Smooth muscle cell (in vitro differentiated cells): ENCODE measurements around the gene TRAFD1. TPM values are rescaled to one million over a fixed set of nuclear protein-coding genes. Genes with fewer than 3 reads are reported as not detected.

Experiments
- DNase-seq: peaks from one replicate; lab custom pipeline; 2025; ENCODE audit not compliant: unreplicated experiment; lab: John Stamatoyannopoulos, UW
- H2AFZ ChIP-seq: fragments of 200-600 bp; sonication (generic); 2 replicates; pipeline ENCODE4 v1.6.0; 2016; ENCODE audit warnings: antibody characterized with exemption, low read depth, mild to moderate bottlenecking
- H3F3A ChIP-seq: fragments of 200-600 bp; sonication (generic); 2 replicates; pipeline ENCODE4 v1.6.0; 2017; ENCODE audit warnings: antibody characterized with exemption, low read depth
- H3K27ac ChIP-seq: fragments of 200-600 bp; sonication (generic); 2 replicates; pipeline ENCODE4 v1.5.1; 2016; ENCODE audit warnings: low read depth, mild to moderate bottlenecking
- H3K27me3 ChIP-seq: fragments of 200-600 bp; sonication (generic); 2 replicates; pipeline ENCODE4 v1.6.1; 2016; ENCODE audit warnings: low read depth, mild to moderate bottlenecking
- H3K36me3 ChIP-seq: fragments of 200-600 bp; sonication (generic); 2 replicates; pipeline ENCODE4 v1.5.1; 2016; ENCODE audit warnings: low read depth
- H3K4me1 ChIP-seq: fragments of 200-600 bp; sonication (generic); 2 replicates; pipeline ENCODE4 v1.5.1; 2016; ENCODE audit warnings: low read depth
- H3K4me2 ChIP-seq: fragments of 200-600 bp; sonication (generic); 2 replicates; pipeline ENCODE4 v1.6.0; 2016; ENCODE audit warnings: mild to moderate bottlenecking
- H3K4me3 ChIP-seq: fragments of 200-600 bp; sonication (generic); 2 replicates; pipeline ENCODE4 v1.5.1; 2016; ENCODE audit warnings: mild to moderate bottlenecking
- H3K79me2 ChIP-seq: fragments of 200-600 bp; sonication (generic); 2 replicates; pipeline ENCODE4 v1.6.0; 2016; ENCODE audit warnings: low read depth, mild to moderate bottlenecking
- H3K9ac ChIP-seq: fragments of 200-600 bp; sonication (generic); 2 replicates; pipeline ENCODE4 v1.6.0; 2016; ENCODE audit warnings: low read depth
- H3K9me3 ChIP-seq: fragments of 200-600 bp; sonication (generic); replicated peaks from 2 replicates; pipeline ENCODE4 v1.5.1; 2016; ENCODE audit warnings: low read depth
- H4K20me1 ChIP-seq: fragments of 200-600 bp; sonication (generic); 2 replicates; pipeline ENCODE4 v1.6.0; 2016; ENCODE audit warnings: low read depth
- WGBS: methylation state at CpG from one replicate; pipeline ENCODE4 v1.1.7; 2016; ENCODE audit warnings: low lambda C conversion rate; 5-methylcytosine and 5-hydroxymethylcytosine counted together
- polyA plus RNA-seq: library from polyadenylated mRNA; unstranded; fragments of >200 nt; fragmentation: Nextera tagmentation; extraction: Ambion mirVana; gene quantifications from 2 replicates; pipeline ENCODE4 v1.2.1, GENCODE V29; 2016
- total RNA-seq: library from RNA; depleted of rRNA; stranded (reverse); fragments of >200 nt; gene quantifications from 2 replicates; pipeline ENCODE4 v1.2.3, GENCODE V29; 2014
- TF ChIP-seq, protein P1 (sequence below): fragments of 200-600 bp; sonication (generic); IDR thresholded peaks from 2 replicates; pipeline ENCODE4 v1.5.1; 2017; ENCODE audit warnings: borderline replicate concordance, mild to moderate bottlenecking, antibody characterized with exemption; ENCODE audit not compliant: insufficient read depth, poor library complexity, severe bottlenecking

TRAFD1 gene
- total and polyA plus RNA-seq, 2 experiments from 2014 or later: 30.2 to 44.8 TPM

DNA sequence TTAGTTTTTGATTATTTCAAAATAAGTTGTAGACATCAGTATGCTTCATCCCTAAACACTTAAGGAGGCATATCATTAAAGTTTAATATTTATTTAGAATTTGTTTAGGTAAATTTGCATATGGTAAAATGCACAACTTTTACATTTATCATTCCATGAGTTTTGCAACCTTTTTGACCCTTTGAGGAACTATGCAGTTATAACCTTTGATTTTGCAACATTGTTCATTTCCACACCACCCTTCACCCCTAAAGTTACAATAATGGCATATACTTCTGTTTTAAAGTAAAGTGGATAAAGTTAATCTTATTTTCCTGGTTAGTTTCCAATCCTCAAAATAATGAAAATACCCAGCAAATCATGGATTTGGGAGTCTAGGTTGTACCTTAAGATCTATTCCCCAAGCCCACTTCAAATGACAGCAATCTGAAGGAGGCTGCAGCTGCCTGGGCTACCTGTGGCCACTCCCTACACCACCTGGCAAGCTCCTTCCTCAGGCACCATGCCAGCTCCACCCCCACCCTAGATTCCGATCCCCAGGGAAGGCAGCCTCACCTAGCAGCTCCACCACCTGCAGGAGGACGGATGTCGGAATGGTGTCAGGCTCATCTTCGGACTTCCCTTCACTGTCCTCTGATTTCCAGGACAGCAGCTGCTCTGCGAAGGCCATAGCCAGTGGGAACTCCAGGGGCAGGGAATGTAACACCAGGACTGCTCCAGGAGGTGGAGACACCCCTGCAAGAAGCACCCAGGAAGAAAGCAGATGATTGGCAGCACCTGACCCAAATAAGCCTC lies 65.1 kb downstream of the TRAFD1 start:
- no peaks in the 10 kb centered on the region for H3K27me3 ChIP-seq
- H2AFZ ChIP-seq: no peak overlapping the region
- no peak for DNase-seq
- no peak overlapping the region for H3K4me3 ChIP-seq
- H3K36me3 ChIP-seq: no peaks in the 10 kb centered on the region
- TF ChIP-seq, protein P1, sequence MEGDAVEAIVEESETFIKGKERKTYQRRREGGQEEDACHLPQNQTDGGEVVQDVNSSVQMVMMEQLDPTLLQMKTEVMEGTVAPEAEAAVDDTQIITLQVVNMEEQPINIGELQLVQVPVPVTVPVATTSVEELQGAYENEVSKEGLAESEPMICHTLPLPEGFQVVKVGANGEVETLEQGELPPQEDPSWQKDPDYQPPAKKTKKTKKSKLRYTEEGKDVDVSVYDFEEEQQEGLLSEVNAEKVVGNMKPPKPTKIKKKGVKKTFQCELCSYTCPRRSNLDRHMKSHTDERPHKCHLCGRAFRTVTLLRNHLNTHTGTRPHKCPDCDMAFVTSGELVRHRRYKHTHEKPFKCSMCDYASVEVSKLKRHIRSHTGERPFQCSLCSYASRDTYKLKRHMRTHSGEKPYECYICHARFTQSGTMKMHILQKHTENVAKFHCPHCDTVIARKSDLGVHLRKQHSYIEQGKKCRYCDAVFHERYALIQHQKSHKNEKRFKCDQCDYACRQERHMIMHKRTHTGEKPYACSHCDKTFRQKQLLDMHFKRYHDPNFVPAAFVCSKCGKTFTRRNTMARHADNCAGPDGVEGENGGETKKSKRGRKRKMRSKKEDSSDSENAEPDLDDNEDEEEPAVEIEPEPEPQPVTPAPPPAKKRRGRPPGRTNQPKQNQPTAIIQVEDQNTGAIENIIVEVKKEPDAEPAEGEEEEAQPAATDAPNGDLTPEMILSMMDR: no peak
- no peaks in the 10 kb centered on the region for H3F3A ChIP-seq
- H3K4me2 ChIP-seq: no peak overlapping the region
- no peaks in the 10 kb centered on the region for H3K9me3 ChIP-seq
- peaks cover 7% of the 10 kb centered on the region for H3K4me1 ChIP-seq
- no peak overlapping the region for H3K9ac ChIP-seq
- no peaks in the 10 kb centered on the region for H3K79me2 ChIP-seq
- 96% methylated on average over 5 of the region's 5 CpGs for WGBS
- no peaks in the 10 kb centered on the region for H4K20me1 ChIP-seq
- H3K27ac ChIP-seq: no peak overlapping the region

- Histone ChIP-seq H3K4me1 (peaks cover 7% of the 10 kb centered on the region), H3F3A (no peaks in the 10 kb centered on the region), H3K27me3 (no peaks in the 10 kb centered on the region), H3K36me3 (no peaks in the 10 kb centered on the region), H3K4me2 (peak overlapping the region; percentile 59), H3K9me3 (no peaks in the 10 kb centered on the region), H3K79me2 (no peaks in the 10 kb centered on the region), H3K4me3 (no peak overlapping the region), H2AFZ (no peak overlapping the region), H3K9ac (no peak overlapping the region), H3K27ac (peak overlapping the region; percentile 85), H4K20me1 (no peaks in the 10 kb centered on the region)
- TF ChIP-seq, protein P1: no peak
- WGBS: 44% methylated on average over 2 of the region's 2 CpGs
- no peak for DNase-seq
Observed at GRCh38 chr12:112191201-112191600, 65.8 kb downstream of the TRAFD1 start.

GRCh38 chr12:112191840-112192321 lies 66.5 kb downstream of the TRAFD1 start:
- TF ChIP-seq, protein P1: no peak
- H4K20me1 ChIP-seq: no peaks in the 10 kb centered on the region
- peak overlapping the region; percentile 85 for H3K27ac ChIP-seq
- H3K4me3 ChIP-seq: no peak overlapping the region
- no peak for DNase-seq
- WGBS: 20% methylated on average over 4 of the region's 4 CpGs
- no peaks in the 10 kb centered on the region for H3K9me3 ChIP-seq
- H3K9ac ChIP-seq: no peak overlapping the region
- H3F3A ChIP-seq: no peaks in the 10 kb centered on the region
- H3K4me2 ChIP-seq: peak overlapping the region; percentile 59
- no peaks in the 10 kb centered on the region for H3K79me2 ChIP-seq
- peaks cover 7% of the 10 kb centered on the region for H3K4me1 ChIP-seq
- H3K27me3 ChIP-seq: no peaks in the 10 kb centered on the region
- H3K36me3 ChIP-seq: no peaks in the 10 kb centered on the region
- no peak overlapping the region for H2AFZ ChIP-seq

- H3F3A ChIP-seq: no peaks in the 10 kb centered on the region
Observed at GRCh38 chr12:112192475-112192874, 67.1 kb downstream of the TRAFD1 start.

More at GRCh38 chr12:112192475-112192874, 67.1 kb downstream of the TRAFD1 start:
- Histone ChIP-seq H4K20me1 (no peaks in the 10 kb centered on the region), H2AFZ (no peak overlapping the region), H3K4me3 (no peak overlapping the region), H3K9ac (no peak overlapping the region), H3K4me1 (peaks cover 7% of the 10 kb centered on the region), H3K36me3 (no peaks in the 10 kb centered on the region), H3K4me2 (peak overlapping the region; percentile 59), H3K27ac (peak overlapping the region; percentile 85), H3K79me2 (no peaks in the 10 kb centered on the region), H3K9me3 (no peaks in the 10 kb centered on the region), H3K27me3 (no peaks in the 10 kb centered on the region)
- 95% methylated on average over 13 of the region's 13 CpGs for WGBS
- no peak for DNase-seq
- TF ChIP-seq, protein P1: no peak
